Fibroblast of pulmonary artery (primary cell): Measurements from ENCODE around the gene CRYBG3.

ENCODE experiments used
- DNase-seq: peaks from one replicate; pipeline ENCODE4 v3.0.0-alpha.2; 2010; ENCODE audit warnings: low read depth
- H3K4me3 ChIP-seq: replicated peaks from 2 replicates; pipeline ENCODE4 v1.5.1; 2011; ENCODE audit warnings: low read depth, mild to moderate bottlenecking, control low read depth, low read length, moderate library complexity
- TF ChIP-seq, protein P1 (sequence below): IDR thresholded peaks from 2 replicates; pipeline ENCODE4 v1.5.1; 2011; ENCODE audit warnings: mild to moderate bottlenecking, control low read depth, low read length, inconsistent platforms; ENCODE audit errors: missing control alignments

The CRYBG3 gene

DNA sequence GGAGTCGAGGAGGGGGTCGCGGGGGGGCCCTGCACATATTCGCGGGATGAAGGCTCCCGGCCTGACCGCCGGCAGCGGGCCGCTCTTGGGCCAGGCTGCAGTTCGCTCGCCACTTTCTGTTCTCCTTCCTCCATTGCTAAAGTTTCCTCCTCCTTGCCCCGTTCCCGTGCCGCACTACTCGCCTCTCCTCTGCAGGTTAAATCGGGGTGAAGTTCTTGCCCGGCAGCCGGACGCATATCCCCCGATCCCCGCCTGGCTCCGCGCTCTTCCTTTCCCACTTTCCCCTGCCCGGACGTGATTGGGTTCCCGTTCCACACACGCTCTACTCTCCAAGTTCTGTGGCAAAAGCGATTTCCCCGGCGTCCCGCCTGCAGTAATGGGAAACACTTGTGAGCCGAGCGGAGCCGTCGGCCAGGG, 556 bp downstream of the CRYBG3 start:
- TF ChIP-seq, protein P1, sequence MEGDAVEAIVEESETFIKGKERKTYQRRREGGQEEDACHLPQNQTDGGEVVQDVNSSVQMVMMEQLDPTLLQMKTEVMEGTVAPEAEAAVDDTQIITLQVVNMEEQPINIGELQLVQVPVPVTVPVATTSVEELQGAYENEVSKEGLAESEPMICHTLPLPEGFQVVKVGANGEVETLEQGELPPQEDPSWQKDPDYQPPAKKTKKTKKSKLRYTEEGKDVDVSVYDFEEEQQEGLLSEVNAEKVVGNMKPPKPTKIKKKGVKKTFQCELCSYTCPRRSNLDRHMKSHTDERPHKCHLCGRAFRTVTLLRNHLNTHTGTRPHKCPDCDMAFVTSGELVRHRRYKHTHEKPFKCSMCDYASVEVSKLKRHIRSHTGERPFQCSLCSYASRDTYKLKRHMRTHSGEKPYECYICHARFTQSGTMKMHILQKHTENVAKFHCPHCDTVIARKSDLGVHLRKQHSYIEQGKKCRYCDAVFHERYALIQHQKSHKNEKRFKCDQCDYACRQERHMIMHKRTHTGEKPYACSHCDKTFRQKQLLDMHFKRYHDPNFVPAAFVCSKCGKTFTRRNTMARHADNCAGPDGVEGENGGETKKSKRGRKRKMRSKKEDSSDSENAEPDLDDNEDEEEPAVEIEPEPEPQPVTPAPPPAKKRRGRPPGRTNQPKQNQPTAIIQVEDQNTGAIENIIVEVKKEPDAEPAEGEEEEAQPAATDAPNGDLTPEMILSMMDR: no peak
- peak overlapping the region; percentile 81 for H3K4me3 ChIP-seq
- DNase-seq: peak; percentile 61

DNA sequence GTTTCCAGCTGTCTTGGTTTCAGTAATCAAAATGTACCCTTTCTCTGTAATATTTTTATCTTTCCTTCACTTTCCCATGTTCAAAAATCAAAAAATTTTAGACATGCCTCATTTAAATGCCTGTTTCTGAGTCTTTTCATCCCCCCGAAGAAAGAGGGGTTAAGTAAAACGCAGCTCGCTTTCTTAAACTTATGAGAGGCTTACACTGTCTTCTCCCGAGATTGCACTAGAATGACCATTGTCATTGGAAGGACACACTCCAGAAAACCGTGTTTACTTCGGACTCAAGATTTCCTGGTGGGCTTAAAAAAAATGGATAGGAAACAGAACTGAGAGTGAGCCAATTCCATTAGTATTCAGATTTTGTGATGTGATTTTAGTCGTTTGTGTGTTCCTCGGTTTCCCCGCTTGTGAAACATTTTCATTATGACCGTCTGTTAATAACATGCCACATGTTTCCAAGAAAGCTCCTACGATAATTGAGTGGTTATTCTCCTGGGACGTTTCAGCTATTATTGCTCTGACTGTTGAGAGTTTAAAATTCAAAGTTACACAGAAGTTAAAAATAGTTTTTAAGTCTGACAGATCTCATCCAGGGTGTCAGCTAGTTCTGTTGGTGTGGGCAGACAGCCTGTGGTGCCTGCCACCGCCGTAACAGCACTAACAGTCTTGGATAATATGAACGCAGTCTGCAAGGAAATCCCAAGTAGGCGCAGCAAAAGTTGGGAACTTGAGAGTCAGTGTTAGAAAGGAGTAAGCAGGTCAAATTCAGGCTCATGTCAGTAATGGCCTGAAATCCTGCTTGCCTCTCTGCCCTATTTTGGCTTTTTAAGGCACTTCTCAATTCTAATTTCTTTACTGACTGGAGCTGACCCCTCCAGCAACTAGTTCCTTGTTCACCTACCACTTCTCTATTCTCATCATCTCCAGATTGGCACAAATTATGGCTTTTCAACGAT, 1.5 kb downstream of the CRYBG3 start:
- no peak for DNase-seq
- H3K4me3 ChIP-seq: peak overlapping the region; percentile 81

DNA sequence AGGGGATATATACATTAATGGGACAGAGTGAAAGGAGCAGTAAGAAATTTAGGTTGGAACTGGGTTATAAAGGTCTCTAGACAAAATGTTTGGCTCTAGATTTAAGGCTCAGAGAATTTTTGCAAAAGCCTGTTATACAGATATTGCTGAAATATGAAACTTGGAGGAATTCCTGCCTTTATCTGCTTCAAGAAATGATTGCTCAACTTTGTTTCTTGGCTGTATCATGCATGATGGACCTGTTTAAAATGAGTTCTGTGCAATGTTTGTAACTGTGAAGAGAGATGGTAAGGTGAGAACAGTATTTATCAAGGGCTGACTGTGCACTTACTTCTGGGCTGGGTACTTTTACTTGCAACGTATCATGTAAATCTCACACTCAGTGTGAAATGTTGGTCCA, 3.3 kb downstream of the CRYBG3 start:
- no peak overlapping the region for H3K4me3 ChIP-seq
- TF ChIP-seq, protein P1: no peak
- peak; percentile 56 for DNase-seq

More for the DNA sequence above, 1.5 kb downstream of the CRYBG3 start:
- TF ChIP-seq, protein P1: no peak

DNA sequence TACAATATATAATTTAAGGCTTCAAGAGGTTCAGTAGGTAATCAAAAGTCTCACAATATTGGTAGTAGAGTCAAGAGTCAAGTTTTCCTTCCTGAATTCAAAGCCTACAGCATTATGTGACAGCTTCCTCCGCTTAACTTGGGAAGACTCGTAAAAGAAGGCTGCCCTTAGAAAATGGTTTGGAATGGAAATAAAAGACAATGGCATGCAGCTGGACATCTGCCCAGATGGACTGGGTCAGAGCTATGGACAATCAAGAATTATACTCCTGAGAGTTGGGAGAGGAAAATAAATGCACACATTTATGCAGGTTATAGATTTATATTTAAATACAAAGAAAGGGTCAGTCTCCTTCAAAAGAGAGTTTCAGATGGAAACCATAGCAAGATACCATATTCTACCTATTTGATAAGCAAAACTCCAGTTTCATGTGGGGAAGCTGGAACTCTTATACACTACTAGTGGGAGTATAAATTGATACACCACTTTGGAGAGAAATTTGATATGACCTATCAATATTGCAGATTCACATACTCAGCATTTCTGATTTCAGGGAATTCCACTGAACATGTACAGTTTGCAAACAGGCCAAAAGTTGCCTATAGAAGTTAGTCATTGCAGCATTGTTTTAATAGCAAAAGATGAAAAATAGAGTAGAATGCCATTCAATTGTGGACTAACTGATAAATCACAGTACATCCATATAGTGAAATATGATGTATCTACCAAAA, 6.1 kb downstream of the CRYBG3 start:
- no peak overlapping the region for H3K4me3 ChIP-seq
- TF ChIP-seq, protein P1: no peak
- peak; percentile 39 for DNase-seq

DNA sequence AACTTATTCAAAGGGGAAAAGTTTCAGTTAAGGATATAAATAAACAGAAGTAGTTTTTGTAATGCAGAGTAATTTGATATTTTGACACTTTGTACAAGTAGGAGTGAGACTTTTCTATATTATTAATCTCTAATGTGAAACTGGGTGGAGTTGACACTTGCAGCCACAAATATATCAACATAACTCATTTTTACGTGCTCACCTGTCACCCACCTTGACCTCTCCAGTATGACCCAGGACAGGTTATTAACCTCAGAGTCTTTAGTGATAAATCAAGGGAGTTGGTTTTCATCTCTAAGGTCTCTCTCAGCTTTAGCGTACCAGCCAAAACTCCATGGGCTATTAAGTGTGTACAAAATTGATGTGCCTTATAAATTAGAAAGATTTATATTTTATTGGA, 7.4 kb downstream of the CRYBG3 start:
- no peak overlapping the region for H3K4me3 ChIP-seq
- no peak for DNase-seq
- TF ChIP-seq, protein P1: no peak

DNA sequence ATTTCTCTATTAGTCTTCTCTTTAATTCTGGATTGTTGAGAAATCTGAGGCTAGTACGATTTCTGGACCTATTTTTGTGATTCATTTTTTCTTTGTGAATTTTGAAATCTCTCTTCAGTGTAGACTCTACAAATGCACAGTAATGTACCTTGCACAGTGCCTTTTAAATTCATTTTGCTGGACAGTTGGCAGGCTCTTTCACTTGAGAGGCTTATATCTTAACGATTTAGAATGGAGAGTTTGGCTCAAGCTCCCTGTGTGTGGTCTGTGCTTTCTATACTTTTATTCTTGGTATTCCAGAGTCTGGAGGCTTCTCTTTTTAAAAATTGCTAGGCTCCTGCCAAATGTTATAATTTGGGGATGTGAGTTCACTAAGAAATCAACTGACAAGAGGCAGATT, 8.8 kb downstream of the CRYBG3 start:
- TF ChIP-seq, protein P1: no peak
- no peak overlapping the region for H3K4me3 ChIP-seq
- DNase-seq: no peak
